Astrocyte (in vitro differentiated cells and primary cell): Measurements from ENCODE around the gene SYNE1. TPM values are rescaled to one million over a fixed set of nuclear protein-coding genes. Genes with fewer than 3 reads are reported as not detected.

Source experiments
- DNase-seq: peaks from one replicate; pipeline ENCODE4 v3.0.0-alpha.2; 2010; ENCODE audit warnings: low read depth
- FAIRE-seq: peaks from 2 replicates; lab custom pipeline; 2011; peaks lifted over from hg19 to GRCh38; lab: Jason Lieb, UNC
- H2AFZ ChIP-seq: 2 replicates; pipeline ENCODE4 v1.6.0; 2012; ENCODE audit warnings: low read depth, low read length, inconsistent platforms
- H3K27ac ChIP-seq: 2 replicates; pipeline ENCODE4 v1.5.1; 2011; ENCODE audit warnings: low read depth, low read length, inconsistent platforms
- H3K27me3 ChIP-seq: 2 replicates; pipeline ENCODE4 v1.6.0; 2011; ENCODE audit warnings: low read length, inconsistent platforms; ENCODE audit not compliant: insufficient read depth
- H3K36me3 ChIP-seq: 2 replicates; pipeline ENCODE4 v1.5.1; 2011; ENCODE audit warnings: low read length, inconsistent platforms; ENCODE audit not compliant: insufficient read depth
- H3K4me1 ChIP-seq: 2 replicates; pipeline ENCODE4 v1.5.1; 2011; ENCODE audit warnings: low read length, inconsistent platforms; ENCODE audit not compliant: insufficient read depth
- H3K4me2 ChIP-seq: 2 replicates; pipeline ENCODE4 v1.6.0; 2012; ENCODE audit warnings: low read length, inconsistent platforms
- H3K4me3 ChIP-seq: 2 replicates; pipeline ENCODE4 v1.5.1; 2011; ENCODE audit warnings: low read depth, mild to moderate bottlenecking, low read length, inconsistent platforms; ENCODE audit not compliant: insufficient read depth
- H3K79me2 ChIP-seq: 2 replicates; pipeline ENCODE4 v1.6.0; 2012; ENCODE audit warnings: mild to moderate bottlenecking, low read length, inconsistent platforms; ENCODE audit not compliant: insufficient read depth
- H3K9ac ChIP-seq: 2 replicates; pipeline ENCODE4 v1.6.0; 2012; ENCODE audit warnings: mild to moderate bottlenecking, low read length, inconsistent platforms
- H3K9me3 ChIP-seq: 2 replicates; pipeline ENCODE4 v1.5.1; 2012; ENCODE audit warnings: low read depth, mild to moderate bottlenecking, low read length, inconsistent platforms; ENCODE audit not compliant: insufficient read depth
- H4K20me1 ChIP-seq: 2 replicates; pipeline ENCODE4 v1.6.0; 2012; ENCODE audit warnings: low read length, inconsistent platforms; ENCODE audit not compliant: insufficient read depth
- H3K27ac Mint-ChIP-seq: one replicate; pipeline ENCODE4 v1.8.0; 2021; ENCODE audit warnings: mild to moderate bottlenecking, mixed read lengths; ENCODE audit not compliant: unreplicated experiment
- H3K27me3 Mint-ChIP-seq: one replicate; pipeline ENCODE4 v1.8.0; 2021; ENCODE audit warnings: low read depth, mixed read lengths; ENCODE audit not compliant: unreplicated experiment
- H3K36me3 Mint-ChIP-seq: one replicate; pipeline ENCODE4 v1.8.0; 2021; ENCODE audit warnings: low read depth, mixed read lengths; ENCODE audit not compliant: unreplicated experiment
- H3K4me1 Mint-ChIP-seq: one replicate; pipeline ENCODE4 v1.8.0; 2021; ENCODE audit warnings: low read depth, mixed read lengths; ENCODE audit not compliant: unreplicated experiment
- H3K4me3 Mint-ChIP-seq: one replicate; pipeline ENCODE4 v1.8.0; 2021; ENCODE audit warnings: mild to moderate bottlenecking, moderate library complexity, mixed read lengths; ENCODE audit not compliant: unreplicated experiment
- H3K9me3 Mint-ChIP-seq: one replicate; pipeline ENCODE4 v1.8.0; 2021; ENCODE audit warnings: mild to moderate bottlenecking, mixed read lengths; ENCODE audit not compliant: unreplicated experiment
- CTCF ChIP-seq: IDR thresholded peaks from 2 replicates; pipeline ENCODE4 v1.5.1; 2011; ENCODE audit warnings: low read depth, mild to moderate bottlenecking, inconsistent platforms, low read length, moderate library complexity; ENCODE audit not compliant: insufficient read depth
- EZH2 ChIP-seq: IDR thresholded peaks from 2 replicates; pipeline ENCODE4 v1.6.1; 2012; ENCODE audit warnings: mild to moderate bottlenecking, low read length, inconsistent platforms; ENCODE audit not compliant: insufficient read depth
- total RNA-seq: library from RNA; stranded (reverse); gene quantifications from 2 replicates; pipeline ENCODE4 v1.2.1, GENCODE V29; 2021

SYNE1 gene
- total RNA-seq, 1 donor from 2014 or later, result 66.5 TPM

- Histone ChIP-seq H3K9me3 (no peaks in the 10 kb centered on the region), H4K20me1 (no peaks in the 10 kb centered on the region), H3K27ac (peak overlapping the region; percentile 62), H3K4me2 (no peak overlapping the region), H3K9ac (no peak overlapping the region), H3K79me2 (no peaks in the 10 kb centered on the region), H2AFZ (no peak overlapping the region), H3K4me3 (no peak overlapping the region), H3K4me1 (peaks cover 32% of the 10 kb centered on the region), H3K36me3 (peaks cover 14% of the 10 kb centered on the region), H3K27me3 (no peaks in the 10 kb centered on the region)
- DNase-seq, result peak; percentile 61
- Mint-ChIP-seq H3K27me3 (no peaks in the 10 kb centered on the region), H3K4me1 (peaks cover 21% of the 10 kb centered on the region), H3K27ac (no peak overlapping the region), H3K36me3 (peaks cover 17% of the 10 kb centered on the region), H3K9me3 (no peaks in the 10 kb centered on the region), H3K4me3 (no peak overlapping the region)
- TF ChIP-seq CTCF, result no peak
- TF ChIP-seq EZH2, result no peak
- no peak for FAIRE-seq
Measured at GRCh38 chr6:152273002-152273401, 364.2 kb downstream of the SYNE1 start.

GRCh38 chr6:152272486-152272885 lies 364.7 kb downstream of the SYNE1 start:
- Histone ChIP-seq H3K9ac (no peak overlapping the region), H3K4me3 (no peak overlapping the region), H3K79me2 (no peaks in the 10 kb centered on the region), H3K27ac (peak overlapping the region; percentile 62), H2AFZ (no peak overlapping the region), H3K9me3 (no peaks in the 10 kb centered on the region), H3K36me3 (peaks cover 16% of the 10 kb centered on the region), H3K4me2 (peak overlapping the region; percentile 58), H4K20me1 (no peaks in the 10 kb centered on the region), H3K27me3 (no peaks in the 10 kb centered on the region), H3K4me1 (peaks cover 32% of the 10 kb centered on the region)
- TF ChIP-seq EZH2 (no peak), CTCF (no peak)
- Mint-ChIP-seq H3K4me3 (no peak overlapping the region), H3K27me3 (no peaks in the 10 kb centered on the region), H3K9me3 (no peaks in the 10 kb centered on the region), H3K36me3 (peaks cover 15% of the 10 kb centered on the region), H3K27ac (no peak overlapping the region), H3K4me1 (peaks cover 21% of the 10 kb centered on the region)
- DNase-seq (peak; percentile 62), FAIRE-seq (no peak)

- no peaks in the 10 kb centered on the region for H3K27me3 Mint-ChIP-seq
- no peak overlapping the region for H3K27ac Mint-ChIP-seq
- Histone ChIP-seq H4K20me1 (no peaks in the 10 kb centered on the region), H3K9ac (peak overlapping the region; percentile 23), H2AFZ (no peak overlapping the region), H3K27ac (peak overlapping the region; percentile 62), H3K4me3 (no peak overlapping the region), H3K27me3 (no peaks in the 10 kb centered on the region), H3K4me1 (peaks cover 32% of the 10 kb centered on the region), H3K9me3 (no peaks in the 10 kb centered on the region), H3K4me2 (peak overlapping the region; percentile 58), H3K79me2 (no peaks in the 10 kb centered on the region), H3K36me3 (peaks cover 18% of the 10 kb centered on the region)
- no peaks in the 10 kb centered on the region for H3K9me3 Mint-ChIP-seq
- TF ChIP-seq CTCF, result no peak
- TF ChIP-seq EZH2, result no peak
- H3K4me1 Mint-ChIP-seq, result peaks cover 21% of the 10 kb centered on the region
- FAIRE-seq, result peak; percentile 99
- peaks cover 15% of the 10 kb centered on the region for H3K36me3 Mint-ChIP-seq
- DNase-seq, result peak; percentile 92
- no peak overlapping the region for H3K4me3 Mint-ChIP-seq
Measured at GRCh38 chr6:152271776-152272464, 365.2 kb downstream of the SYNE1 start.
